Stimulated activated naive CD8-positive, alpha-beta T cell treated with anti-CD3 and anti-CD28 coated beads, Interleukin-15, Interleukin-2, amounts not matched to agents 100 U/mL and 50 U/mL, for 24 hours (primary cell): ENCODE results near the gene ATAD3C.
A peak's percentile ranks its signal among the peaks of the same experiment; 100 is the strongest.
"Not testable (repeated sequence)": the region's sequence is repeated elsewhere in the genome, so short reads cannot be mapped to it uniquely, and the experiment has no call there.

Source experiments
- ATAC-seq: fragments of 150-1000 bp; cut with Tn5 transposase; one replicate; pipeline ENCODE4 v1.10.0; 2021
- DNase-seq: peaks from one replicate; pipeline ENCODE4 v3.0.0; 2021

Gene ATAD3C

DNA sequence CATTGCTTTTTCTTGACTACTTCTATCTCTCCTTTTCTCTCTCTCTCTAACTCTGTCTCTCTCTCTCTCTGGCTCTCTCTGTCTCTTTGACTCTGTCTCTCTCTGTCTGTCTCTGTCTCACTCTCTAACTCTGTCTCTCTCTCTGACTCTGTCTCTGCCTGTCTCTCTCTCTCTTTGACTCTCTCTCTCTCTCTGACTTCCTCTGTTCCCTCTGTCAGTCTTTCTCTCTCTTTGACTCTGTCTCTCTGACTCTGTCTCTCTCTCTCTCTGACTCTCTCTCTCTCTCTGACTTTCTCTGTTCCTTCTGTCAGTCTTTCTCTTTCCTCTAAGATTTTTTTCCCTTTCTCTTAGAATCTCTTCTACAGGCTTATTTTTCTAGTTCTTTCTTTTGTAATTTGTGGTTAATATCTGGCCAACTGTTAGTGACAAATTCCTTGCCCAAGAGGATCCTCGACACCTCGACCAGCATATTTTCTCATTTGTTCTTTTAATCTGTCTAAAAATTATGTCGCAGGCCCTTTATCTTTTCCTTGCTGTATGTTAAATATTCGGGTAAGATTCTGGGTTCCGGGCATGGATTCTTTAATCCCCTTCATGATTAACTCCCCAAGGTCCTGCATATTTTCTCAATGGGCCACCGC lies at the start of gene ATAD3C:
TSS of gene ATAD3C (plus strand) at position 591 of the 641 bp plus-strand sequence. CDS start 995 bp downstream, outside the sequence.
- no peak for ATAC-seq
- DNase-seq: no peak

- ATAC-seq (peak; percentile 0), DNase-seq (no peak)
These were observed 49.5 kb upstream of the ATAD3C start for GRCh38 chr1:1399872-1400575.

GRCh38 chr1:1400576-1401456 lies 48.7 kb upstream of the ATAD3C start:
- DNase-seq: no peak
- ATAC-seq: no peak

DNA sequence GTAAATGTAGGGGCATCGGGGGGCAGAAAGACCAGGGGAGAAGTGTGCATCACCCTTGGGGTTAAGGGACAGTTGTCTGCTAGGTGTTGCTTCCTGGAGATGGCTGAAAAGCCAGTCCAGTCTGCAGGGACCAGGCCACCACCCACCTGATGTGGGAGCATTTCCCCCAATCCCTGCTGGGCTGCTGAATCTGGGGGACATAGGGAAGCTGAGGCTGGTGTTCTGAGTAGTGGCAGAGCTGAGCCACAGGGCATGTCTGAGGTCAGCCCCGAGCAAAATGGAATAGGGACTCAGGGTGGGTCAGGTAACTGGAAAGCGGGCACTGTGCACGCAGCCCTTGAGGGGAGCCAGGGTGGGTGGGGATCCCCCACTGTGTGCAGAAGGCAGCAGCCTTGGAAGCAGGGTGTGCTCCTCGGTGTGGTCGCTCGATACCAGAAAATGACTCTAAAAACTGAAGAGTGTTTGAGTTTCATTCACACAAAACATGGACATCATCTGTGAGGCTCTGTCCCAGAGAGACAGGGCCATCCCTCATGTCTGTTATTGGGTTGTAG lies 48.0 kb upstream of the ATAD3C start:
- no peak for DNase-seq
- no peak for ATAC-seq

GRCh38 chr1:1402072-1402900 lies 47.2 kb upstream of the ATAD3C start:
- ATAC-seq (no peak), DNase-seq (peak; percentile 65)

DNA sequence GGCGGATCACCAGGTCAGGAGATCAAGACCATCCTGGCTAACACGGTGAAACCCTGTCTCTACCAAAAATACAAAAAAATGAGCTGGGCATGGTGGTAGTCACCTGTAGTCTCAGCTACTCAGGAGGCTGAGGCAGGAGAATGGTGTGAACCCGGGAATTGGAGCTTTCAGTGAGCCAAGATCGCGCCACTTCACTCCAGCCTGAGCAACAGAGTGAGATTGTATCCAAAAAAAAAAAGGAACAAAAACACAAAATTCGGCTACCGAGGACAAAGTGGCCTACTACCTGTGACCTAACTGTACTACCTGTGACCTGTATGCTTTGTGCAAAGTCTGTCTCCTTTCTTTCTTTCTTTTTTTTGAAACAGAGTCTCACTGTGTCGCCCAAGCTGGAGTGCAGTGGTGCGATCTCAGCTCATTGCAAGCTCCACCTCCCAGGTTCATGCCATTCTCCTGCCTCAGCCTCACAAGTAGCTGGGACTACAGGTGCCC lies 46.5 kb upstream of the ATAD3C start:
- not testable (repeated sequence) for ATAC-seq, DNase-seq

DNA sequence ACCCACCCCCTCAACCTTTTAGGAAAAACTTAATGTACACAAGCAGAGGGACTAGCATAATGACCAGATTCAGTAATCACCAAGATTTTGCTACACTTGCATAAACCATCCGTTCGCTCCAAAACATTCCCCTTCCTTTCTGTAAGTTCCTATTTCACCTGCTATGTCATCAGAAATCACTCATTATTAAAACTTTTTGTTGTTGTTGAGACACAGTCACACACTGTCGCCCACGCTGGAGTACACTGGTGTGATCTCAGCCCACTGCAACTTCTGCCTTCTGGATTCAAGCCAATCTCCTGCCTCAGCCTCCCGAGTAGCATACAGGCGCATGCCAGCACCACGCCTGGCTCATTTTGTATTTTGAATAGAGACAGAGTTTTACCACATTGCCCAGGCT lies 45.8 kb upstream of the ATAD3C start:
- DNase-seq (no peak), ATAC-seq (no peak)

DNA sequence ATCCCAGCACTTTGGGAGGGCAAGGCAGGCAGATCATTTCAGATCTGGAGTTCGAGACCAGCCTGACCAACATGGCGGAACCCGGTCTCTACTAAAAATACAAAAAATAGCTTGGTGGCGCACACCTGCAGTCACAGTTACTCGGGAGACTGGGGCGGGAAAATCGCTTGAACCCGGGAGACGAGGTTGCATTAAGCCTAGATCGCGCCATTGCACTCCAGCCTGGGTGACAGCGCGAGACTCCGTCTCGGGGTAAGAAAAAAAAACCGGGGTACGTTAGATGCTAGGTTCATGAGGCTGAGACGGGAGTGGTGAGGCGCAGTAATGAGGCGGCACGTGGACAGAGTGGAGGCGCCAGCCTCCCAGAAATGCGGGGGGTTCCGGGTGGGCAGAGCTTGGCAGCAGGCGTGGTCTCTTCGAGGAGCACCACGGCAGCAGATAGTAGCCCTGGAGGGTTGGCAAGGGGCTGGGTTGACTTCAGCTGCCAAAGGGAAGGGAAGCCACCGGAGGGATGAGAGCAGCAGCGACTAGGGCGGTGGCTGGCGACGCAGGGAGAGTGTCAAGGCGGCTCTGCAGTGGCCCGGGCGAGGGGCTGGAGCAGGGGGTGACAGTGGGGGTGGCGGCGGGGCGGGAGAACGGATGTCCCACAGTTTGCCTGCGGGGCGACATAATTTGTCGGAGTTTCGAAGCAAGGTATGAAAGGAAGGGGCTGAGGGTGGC lies 43.2 kb upstream of the ATAD3C start:
- DNase-seq (peak; percentile 37), ATAC-seq (peak; percentile 7)

GRCh38 chr1:1406821-1407635 lies 42.5 kb upstream of the ATAD3C start, which contains the start of gene MRPL20:
Gene MRPL20, minus strand, starts transcription at chr1:1407293. Its CDS starts 76 bp downstream, at chr1:1407217.
- ATAC-seq: peak; percentile 96
- peak; percentile 95 for DNase-seq

- DNase-seq: peak; percentile 29
These were observed 41.7 kb upstream of the ATAD3C start for GRCh38 chr1:1407636-1408318.

DNA sequence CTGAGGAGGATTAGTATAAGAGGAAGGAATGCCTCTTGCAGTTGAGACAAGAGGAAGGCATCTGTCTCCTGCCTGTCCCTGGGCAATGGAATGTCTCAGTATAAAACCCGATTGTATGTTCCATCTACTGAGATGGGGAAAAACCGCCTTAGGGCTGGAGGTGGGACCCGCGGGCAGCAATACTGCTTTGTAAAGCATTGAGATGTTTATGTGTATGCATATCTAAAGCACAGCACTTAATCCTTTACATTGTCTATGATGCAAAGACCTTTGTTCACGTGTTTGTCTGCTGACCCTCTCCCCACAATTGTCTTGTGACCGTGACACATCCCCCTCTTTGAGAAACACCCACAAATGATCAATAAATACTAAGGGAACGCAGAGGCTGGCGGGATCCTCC lies 39.3 kb upstream of the ATAD3C start:
- not testable (repeated sequence) for ATAC-seq, DNase-seq

More at GRCh38 chr1:1407636-1408318, 41.7 kb upstream of the ATAD3C start:
- peak; percentile 7 for ATAC-seq

DNA sequence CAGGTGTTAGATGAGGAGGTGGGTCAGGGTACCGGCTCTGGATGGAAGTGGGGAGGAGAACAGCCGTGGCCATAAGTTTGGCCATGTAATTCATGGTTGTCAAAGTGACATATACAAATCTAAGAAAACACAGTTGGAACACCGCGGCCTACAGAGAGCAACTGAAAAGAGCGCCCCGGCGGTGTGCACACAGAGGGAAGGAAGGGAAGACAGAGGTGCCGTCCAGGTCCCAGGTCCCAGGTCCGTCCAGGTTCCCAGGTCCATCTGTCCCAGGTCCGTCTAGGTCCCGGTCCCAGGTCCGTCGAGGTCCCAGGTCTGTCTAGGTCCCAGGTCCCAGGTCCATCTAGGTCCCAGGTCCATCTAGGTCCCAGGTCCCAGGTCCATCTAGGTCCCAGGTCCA lies 37.9 kb upstream of the ATAD3C start:
- DNase-seq: no peak
- no peak for ATAC-seq

DNA sequence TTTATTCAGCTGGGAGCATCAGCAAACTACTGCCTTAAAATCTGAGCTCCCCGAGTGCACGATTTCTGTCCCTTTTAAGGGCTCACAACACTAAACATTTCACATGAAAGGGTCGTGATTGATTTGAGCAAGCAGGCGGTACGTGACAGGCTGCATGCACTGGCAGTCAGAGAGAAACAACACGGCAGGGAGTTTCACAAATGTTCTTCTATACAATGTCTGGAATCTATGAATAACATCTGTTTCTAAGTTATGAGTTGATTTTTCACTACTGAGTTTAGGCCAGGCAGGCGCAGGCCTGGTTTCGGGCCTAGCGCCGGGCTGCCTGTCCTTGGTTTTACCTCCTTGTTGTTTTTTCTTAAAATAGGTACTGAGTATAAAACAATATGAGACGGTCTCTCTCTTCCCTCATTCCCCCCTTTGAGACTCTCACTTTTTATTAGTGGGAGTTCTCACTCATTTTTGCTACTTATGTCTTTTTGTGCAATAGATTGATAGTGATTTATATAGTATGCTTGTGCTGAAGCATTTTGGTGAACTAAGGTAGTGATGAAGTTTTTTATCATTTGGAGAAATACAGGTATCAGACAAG lies 37.1 kb upstream of the ATAD3C start:
- not testable (repeated sequence) for ATAC-seq, DNase-seq

GRCh38 chr1:1415751-1416150 lies 33.7 kb upstream of the ATAD3C start:
- DNase-seq: no peak
- ATAC-seq: no peak

- ATAC-seq, DNase-seq: not testable (repeated sequence)
These were observed 32.1 kb upstream of the ATAD3C start for GRCh38 chr1:1417396-1417795.

DNA sequence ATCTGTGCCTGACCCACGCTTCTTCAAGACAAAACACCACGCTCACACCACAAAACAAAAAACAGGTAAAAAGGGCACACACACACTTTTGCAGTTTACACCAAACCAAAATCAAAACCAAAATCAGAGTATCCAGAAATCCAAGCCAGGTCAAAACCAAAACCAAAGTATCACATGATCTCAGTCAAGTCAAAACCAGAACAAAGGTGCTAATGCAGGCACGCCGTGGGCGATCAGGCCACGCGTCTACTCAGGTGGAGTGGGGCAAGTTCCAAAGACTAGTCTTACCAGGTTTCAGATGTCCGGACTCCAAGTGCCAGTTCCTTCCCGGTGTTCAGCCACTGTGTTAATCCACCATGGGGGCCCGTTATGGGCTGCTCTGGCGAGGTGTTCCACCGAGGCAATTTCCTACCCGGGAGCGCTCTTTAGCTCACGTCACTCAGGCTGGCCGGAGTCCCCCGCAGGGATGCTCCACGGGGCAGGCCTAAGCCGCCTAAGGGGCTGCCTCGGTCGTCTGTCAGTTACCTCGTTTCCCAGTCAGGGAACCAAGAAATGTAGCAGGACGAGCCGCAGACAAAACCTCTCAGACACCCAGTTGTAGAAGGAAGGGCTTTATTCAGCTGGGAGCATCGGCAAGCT lies 31.5 kb upstream of the ATAD3C start:
- ATAC-seq, DNase-seq: not testable (repeated sequence)

DNA sequence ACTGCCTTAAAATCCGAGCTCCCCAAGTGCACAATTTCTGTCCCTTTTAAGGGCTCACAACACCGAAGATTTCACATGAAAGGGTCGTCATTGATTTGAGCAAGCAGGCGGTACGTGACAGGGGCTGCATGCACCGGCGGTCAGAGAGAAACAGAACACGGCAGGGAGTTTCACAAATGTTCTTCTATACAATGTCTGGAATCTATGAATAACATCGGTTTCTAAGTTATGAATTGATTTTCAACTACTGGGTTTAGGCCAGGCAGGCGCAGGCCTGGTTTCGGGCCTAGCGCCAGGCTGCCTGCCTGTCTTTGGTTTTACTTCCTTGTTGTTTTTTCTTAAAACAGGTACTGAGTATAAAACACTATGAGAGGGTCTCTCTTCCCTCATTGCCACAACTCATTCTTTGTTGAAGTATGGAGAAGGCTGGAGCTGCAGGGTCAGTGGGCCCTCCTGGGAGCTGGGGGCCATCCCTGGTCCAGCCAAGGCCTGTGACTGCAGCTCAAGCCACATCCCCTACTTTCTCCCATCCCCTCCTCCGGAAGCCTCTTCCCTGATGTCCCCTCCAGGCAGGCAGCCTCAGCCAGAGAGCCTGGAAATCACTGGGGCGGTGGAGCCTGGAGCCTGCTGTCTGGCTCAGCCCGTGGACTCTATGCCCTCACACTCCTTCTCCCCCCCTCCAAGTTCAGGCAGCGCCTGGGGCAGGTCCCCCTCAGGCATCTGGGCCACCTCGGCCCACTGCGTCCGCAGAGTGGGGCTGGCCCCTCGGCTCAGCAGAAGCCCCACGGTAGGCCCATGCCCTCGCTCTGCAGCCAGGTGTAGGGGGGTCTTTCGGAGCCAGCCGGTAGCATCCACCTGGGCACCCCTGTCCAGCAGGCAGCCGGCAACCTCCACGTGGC lies 30.8 kb upstream of the ATAD3C start:
- ATAC-seq: no peak
- DNase-seq: no peak
